PC-9 (cell line): Measurements from ENCODE around the gene DAB2.

Experiments
- EZH2 ChIP-seq: fragments of 200-600 bp; sonication (generic); IDR thresholded peaks from 2 replicates; pipeline ENCODE4 v1.8.0; 2017; ENCODE audit warnings: antibody characterized with exemption, low read depth
- TF ChIP-seq, protein P1 (sequence below): fragments of 200-600 bp; sonication (generic); conservative IDR thresholded peaks from 2 replicates; pipeline ENCODE4 v1.6.1; 2017; ENCODE audit warnings: mixed run types, antibody characterized with exemption, mild to moderate bottlenecking, moderate library complexity

DNA sequence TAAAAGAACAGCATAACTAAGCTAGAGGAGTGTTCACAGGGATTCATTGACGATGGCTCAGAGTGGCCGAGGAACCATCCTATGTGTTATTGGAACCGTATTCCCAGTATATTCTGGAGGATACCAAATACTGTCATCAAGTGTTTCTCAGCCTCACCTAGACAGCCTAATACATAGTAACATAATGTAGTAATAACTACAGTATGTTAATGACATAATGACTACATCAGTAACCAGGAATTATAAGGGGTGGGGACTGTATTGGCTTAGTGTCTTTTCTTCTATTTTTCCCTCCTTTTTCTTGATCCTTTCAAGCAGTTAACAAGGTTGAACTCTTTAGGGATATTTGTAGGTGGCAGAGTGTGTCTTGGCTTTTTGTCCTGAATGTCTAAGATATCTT lies 33.8 kb downstream of the DAB2 start:
- TF ChIP-seq, protein P1, sequence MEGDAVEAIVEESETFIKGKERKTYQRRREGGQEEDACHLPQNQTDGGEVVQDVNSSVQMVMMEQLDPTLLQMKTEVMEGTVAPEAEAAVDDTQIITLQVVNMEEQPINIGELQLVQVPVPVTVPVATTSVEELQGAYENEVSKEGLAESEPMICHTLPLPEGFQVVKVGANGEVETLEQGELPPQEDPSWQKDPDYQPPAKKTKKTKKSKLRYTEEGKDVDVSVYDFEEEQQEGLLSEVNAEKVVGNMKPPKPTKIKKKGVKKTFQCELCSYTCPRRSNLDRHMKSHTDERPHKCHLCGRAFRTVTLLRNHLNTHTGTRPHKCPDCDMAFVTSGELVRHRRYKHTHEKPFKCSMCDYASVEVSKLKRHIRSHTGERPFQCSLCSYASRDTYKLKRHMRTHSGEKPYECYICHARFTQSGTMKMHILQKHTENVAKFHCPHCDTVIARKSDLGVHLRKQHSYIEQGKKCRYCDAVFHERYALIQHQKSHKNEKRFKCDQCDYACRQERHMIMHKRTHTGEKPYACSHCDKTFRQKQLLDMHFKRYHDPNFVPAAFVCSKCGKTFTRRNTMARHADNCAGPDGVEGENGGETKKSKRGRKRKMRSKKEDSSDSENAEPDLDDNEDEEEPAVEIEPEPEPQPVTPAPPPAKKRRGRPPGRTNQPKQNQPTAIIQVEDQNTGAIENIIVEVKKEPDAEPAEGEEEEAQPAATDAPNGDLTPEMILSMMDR = no peak
- no peak for TF ChIP-seq EZH2
